DMS79 treated with DMSO at 0.1 percent for 48 hours (cell line): ENCODE data around the gene GABBR2.

Source experiments
- DNase-seq: peaks from one replicate; lab custom pipeline; 2025; lab: John Stamatoyannopoulos, UW

GABBR2 gene

DNA sequence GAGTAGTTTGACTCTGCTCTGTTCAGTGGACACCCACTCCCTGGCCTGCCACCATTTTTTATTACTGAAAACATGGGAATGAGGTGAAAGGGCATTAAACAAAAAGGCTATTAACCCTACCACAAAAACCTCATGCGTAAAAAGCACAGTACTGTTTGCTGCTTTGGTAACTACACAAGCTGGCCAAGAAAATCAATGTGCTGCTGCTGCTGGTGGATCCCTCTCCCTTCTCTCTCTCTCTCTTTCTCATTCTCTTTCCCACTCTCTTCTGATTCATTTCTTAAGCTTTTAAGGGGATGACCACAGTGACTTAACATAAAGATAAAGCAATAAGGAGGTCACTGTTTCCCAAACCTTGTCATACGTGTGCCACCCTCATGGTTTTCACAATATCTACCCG, 270.1 kb downstream of the GABBR2 start:
- no peak for DNase-seq

DNA sequence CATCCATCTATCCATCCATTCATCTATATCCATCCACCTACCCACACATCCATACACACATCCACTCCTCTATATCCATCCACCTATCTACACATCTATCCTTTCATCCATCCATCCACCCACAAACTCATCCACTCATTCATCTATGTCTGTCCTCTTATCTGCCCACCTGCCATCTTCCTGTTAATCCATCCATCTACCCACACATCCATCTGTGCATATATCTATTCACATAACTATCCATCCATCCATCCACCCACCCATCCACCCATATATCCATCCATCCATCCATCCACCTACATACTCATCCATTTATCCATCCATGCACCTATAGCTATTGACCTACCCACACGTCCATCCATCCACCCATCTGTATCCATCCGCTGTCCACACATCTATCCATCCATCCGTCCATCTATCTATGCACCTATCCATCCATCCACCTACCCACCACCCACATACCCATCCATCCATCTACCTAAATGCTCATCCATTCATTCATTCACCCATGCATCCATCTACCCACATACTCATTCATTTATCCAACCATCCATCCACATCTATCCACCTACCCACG, 271.2 kb downstream of the GABBR2 start:
- no peak for DNase-seq

DNA sequence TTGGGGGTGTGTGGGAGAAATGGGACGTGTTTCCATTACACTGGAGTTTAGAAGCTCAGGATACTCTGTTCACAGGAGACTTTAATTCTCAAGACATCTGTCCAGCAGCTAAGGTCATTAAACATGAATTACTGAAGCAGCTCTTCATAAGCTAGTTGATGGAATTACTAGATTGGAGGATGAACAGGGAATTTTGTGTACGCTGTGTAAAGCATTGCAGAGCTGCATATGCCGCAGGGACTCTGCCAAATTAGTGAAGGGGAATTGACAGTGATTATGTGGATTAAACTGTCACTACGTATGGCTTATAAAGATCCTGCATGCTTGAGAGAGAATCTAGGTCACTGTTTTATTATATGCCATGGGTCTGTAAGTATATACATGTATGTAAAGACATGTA, 275.8 kb downstream of the GABBR2 start:
- no peak for DNase-seq

DNA sequence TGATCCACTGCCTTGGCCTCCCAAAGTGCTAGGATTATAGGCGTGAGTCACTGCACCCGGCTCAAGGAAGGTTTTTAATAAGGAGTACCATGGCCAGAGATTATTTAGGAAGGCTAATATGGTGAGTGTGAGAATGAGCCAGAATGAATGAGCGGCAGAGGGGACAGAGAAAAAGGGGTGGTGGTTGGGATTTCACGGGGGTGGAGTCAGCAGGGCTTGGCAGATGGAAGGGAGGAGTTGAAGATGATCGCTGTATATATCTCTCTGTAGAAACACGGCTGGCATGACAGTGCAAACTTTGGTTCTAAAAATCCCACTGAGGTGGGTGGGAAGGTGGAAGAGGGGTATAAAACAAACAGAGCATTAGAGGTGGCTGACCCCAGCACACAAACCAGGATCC, 276.6 kb downstream of the GABBR2 start:
- no peak for DNase-seq

DNA sequence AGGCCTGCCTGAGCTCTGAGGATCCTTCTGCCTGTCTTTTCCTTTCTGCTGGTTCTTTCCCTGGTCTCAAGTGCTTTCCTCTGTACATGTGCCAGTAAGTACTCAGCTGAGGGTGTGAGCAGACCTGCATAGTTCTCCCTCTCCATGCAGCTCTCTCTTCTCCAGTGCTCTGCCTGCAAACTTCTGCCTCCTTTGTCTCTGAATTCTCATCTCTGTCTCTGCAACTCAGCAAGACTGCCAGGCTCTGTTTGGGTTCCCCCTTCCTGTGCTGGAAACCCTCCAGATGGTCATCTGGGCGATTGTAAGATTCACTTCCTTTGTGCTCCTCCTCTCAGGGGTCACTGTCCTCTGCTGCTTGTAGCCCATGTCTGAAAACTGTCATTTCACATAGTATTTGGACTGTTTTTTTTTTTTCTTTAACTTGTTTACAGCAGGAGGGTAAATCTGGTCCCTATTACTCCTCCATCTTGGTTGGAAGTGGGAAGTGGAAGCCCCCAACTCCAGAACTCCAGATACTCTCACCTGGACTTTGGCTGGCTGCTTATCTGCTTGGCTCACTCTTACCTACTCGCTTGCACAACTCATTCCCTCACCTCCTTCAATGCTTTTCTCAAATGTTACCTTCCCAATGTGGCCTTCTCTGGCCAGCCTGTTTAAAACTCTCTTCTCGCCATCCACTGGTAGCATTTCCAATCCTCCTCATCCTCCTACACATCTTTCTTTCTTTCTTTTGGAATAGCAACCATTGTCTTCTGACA, 278.0 kb downstream of the GABBR2 start:
- no peak for DNase-seq

DNA sequence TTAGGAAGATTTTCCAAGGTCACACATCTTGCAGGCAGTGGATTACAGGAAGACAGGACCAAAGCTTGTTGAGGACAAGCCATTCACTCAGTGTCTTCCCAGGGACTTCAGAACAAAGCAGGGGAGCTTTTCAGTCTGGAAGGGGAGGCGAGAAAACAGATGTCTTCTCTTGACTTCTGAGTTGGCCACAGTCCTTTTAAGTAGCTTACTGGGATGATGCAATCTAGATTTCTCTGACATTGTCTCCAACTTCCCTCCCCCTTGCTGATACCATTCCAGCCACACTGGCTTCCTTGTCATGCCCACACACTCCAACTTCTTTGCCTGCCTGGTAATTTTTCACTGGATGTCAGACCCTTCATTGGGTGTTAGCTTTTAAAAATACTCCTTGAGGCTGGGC, 279.1 kb downstream of the GABBR2 start:
- DNase-seq, result no peak

DNA sequence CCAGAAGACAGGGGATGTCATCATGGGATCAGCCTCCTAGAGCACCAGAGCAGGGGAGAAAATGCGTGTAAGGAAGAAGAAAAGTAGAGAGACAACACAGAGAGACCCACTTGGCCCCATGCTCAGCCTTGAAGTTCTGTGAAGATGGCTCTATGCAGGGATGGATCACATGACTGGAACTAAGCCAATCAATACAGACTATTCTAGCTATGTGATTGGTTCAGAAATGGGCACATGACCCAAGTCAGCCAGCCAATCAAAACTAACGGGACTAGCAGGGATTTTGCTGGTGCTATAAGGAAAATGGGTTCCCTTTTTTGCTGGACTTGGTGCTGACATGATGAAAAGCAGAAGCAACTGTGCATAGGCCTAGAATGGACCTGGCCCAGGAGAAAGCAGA, 280.3 kb downstream of the GABBR2 start:
- DNase-seq, result no peak

DNA sequence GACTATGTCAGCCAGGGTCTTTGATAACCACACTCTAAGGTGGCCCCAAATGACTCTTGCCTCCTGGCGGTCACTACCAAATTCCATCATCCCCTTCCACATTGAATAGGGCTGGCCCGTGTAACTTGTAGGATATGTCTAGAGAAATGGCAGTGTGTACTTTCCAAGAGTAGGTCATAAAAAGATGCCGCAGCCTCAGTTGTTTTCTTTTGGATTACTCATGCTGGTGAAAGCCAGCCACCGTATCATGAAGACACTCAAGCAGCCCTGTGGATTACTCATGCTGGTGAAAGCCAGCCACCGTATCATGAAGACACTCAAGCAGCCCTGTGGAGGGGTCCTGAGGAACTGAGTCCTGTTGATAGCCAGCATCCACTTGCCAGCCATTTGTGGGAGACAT, 281.2 kb downstream of the GABBR2 start:
- no peak for DNase-seq

DNA sequence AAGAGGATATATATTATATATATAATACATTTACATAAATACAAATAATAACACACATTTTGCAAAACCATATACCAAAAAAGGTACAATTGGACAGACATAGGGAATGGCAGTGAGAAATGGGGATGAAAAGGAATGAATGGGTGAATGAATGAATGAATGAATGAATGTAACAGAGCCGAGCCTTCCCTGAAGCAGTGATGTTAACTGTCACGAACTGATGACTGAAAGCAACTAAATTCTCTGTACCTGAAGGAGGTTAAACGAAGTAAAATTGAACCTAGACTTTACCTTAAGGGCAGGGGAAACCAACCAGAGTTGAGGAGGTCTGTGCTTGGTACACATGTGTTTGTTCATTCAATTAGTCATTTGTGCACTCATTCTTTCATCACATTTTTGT, 283.7 kb downstream of the GABBR2 start:
- no peak for DNase-seq

DNA sequence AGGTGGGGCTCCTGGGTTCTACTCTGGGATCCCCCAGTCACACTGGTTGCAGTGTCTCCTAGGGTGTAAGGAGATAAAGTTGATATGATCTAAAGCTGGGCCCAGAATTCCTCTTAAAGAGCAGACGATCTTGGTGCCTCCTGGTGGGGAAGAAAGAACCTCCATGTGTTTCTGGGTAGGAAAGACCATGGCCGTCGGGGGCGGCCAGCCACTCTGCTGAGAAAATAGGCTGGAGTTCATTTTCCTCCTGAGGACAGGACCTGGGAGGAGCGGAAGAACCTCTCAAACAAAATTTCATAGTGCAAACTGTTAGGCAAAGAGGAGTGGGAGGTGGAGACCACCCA, 289.5 kb downstream of the GABBR2 start:
- DNase-seq, result no peak

DNA sequence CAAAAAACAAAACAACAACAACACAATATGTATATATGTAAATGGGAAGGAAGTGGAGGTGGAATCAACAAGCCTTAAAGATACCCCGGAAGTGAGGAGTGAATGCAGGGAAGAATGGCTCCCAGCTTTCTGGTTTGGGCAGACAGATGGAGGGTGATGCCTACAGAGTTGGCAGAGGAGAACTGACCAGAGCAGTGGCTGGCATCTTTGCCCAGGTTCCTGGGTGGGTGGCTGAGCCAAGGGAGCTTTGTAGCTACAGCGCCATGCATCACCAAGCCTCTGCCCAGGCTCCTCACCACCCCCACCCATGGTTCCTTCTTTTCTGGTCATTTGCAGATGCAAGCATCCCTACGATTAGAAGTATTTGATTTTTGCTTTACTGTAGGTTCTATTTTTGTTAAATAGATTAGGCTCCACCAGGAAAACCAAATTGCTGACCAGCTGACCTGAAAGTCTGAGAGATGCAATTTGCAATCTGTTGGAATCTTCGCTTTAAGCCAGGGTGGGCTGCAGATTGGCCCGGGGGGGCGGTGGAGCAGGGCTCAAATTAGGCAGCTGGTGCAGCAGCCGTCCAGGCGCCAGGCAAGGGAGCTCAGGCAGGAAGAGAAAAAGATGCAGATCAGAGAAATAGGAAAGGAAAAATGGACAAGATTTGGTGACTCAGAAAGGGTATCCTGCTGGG, 290.0 kb downstream of the GABBR2 start:
- DNase-seq, result no peak

DNA sequence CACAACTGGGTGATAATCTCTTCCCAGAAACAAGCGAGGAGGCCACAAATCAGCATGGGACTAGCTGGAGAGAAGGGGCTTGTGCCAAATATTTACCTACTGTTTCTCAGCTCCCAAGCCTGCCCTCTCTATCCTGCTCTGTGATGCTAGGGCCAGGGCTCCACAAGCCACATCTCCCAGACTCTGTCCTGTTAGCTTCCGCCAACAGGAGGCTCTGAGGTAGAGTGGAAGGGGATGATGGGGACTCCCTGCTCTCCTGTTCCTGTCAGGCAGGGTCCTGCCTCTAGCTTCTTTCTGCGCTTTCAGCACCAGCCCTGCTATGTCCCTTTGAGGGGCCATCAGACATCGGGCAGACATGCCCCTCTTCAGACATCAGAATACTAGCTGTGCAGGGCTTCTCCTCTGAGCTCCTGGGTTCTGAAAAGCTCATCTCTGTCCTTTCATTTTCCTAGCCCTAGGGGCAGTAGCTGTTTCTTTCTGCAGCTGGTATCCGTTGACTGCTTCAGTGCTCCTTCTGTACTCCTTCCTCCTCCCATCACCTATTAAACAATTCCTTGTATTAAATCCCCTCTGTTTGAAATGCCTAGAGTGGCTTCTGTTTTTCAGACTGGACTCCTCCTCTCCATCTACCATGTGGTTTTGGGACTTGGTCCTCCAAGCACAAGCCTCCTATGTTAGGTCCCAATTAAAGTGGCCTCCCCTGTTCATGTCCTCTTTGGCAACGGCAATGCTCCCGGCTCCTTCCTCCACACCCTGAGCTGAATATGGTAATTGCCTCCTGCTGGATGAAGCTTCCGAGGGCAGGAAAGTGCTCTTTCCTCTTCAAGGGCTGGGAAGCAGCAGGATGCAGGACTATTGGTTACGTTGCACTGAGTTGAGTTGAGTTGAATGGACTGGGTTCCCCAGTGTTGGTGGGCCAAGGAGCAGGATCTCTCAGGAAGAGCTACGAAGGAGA, 292.2 kb downstream of the GABBR2 start:
- no peak for DNase-seq

DNA sequence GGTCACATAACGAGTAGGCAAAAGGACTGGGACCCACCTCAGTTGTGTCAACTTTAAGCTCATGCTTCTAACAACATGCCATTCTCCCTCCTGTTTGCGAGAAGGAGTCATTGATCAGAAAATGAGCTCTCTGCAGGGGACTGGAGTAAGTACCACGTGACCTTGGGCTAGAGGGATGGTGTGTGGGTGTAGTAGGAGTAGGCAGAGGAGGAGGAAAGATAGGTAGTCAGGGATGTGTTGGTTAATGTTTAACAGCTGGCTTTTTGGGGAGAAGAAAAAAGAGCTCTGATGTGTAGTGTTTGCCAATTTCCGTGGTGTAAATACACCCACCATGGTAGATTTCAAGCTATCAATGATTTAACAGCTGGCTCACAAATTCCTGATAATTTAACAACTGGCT, 293.0 kb downstream of the GABBR2 start:
- no peak for DNase-seq

DNA sequence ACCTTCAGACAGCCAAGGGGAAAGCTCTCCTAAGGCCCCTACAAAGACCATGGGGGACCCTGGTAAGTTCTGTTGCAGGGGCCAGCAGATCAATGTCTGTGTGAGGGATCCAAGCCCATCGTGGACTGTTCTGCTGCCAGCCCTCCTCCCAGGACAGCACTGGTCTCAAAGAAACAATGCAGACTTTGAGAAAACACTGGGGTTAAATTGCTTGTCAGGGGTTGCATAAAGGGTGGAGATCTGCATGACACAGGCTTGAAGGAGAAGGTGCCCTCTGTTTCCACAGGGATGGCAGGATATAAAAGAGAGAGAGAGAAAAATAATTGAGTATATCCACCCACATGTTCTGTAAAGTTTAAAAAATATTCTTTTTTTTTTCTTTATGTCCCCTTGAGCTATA, 295.7 kb downstream of the GABBR2 start:
- no peak for DNase-seq

DNA sequence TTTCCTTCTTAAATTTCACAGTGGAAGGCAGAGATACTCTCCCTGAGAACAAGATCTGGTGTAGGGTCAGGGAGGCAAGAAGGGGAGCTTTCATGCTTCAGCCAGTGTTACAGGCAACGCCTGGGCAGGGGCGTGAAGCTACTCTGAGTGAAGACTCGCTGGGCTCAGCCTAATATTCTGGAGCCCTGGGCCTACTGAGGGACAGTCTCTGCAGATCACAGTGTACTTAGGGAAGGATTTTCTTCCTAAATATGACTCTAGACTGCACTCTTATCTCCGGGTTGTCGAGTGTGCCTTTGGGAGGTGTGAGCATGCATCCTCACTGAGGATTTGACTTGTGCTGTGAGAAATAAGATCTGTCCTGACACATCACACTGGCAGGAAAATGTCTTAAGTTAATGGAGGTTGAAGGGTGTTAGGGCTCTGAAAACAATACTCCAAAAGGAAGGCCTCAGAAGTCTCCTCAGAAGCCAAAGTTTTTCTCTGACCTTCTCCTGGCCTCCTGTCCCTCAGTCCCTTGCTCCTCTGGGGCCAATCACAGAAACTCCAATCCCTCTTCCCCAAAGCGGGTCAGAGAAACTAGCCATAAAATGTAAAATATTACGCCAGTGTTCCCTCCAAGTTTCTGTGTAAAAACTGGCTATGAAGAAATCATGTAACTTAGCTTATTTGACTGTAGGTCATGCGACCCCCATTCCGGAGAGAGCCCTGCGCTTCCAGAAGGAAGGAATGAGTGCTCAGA, 296.5 kb downstream of the GABBR2 start:
- no peak for DNase-seq

DNA sequence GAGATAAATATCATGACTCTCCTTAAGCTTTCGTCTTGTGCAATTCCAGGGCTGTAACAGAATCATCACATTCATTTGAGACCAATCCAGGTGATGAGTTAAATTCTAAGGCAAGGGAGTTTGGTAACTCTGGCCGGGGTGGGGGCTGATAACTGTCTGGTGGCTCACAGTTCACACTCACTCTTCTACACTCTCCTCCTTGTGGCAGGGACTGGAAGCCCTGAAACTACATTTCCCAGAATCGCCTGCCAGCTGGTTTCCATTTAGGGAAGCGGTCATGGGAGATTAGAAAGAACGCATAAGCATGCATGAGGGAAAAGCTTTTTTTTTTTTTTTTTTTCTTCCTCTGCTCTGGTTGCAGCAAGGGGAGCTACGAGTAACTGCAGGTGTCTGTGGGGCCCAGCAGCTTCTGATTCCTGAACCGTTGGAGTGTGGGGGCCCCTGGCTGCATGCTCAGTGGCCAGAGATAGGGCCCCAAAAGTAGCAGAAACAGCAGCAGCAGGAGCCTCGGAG, 298.5 kb downstream of the GABBR2 start:
- no peak for DNase-seq

DNA sequence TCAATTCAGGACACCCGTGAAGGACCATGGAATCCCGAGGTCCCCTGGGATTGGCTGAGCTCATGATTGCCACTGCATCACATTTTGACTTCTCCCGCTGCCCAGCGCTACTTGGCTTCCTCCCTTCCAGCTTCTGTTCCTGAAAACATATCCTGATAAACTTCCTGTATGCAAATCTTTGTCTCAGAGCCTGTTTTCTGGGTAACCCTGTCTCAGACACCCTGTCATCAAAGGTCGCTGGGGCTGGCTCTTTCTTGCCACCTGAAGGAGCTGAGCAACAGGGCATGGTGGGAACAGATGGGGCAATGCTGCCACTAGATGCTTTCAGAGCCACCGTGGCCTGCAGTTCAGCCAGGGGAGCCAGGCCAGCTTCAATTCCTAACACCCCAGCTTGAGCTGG, 299.0 kb downstream of the GABBR2 start:
- no peak for DNase-seq

DNA sequence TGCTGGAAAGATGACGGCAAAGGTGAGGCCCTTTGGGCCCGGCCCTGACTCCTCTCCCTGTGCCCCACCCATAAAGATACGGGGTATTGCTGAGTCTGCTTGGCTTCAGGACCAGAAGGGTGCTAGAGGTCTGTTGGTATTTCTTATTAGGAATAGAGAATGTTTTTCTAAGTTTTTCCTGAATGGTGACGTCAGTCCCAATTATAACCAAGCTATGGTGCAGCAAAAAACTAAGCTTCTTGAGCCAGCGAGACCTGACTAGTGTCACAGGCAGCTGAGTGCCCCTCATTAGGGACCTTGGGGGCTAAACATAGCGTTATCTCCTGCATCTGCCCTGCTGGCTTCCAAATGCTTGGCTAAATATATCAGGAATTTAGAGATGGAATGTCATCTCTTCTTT, 302.3 kb downstream of the GABBR2 start:
- no peak for DNase-seq

DNA sequence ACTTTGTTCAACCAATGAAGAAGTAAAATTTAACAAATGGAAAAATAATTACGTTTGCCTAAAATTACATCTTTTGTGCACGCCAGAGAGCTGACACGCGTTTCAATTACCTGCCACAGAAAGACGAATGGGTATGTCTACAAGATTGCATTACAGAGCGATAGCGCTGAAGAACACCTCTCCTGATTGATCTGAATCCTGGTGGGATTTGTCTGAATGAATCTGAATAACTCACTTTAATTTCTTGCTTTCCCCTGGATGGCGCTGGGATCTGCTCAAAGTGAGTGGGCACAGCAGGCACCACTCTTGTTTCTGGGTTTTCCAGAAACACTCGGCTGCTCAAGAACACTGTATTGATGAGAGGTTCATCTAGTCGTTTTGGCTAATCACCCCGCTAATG, 304.5 kb downstream of the GABBR2 start:
- DNase-seq, result no peak

DNA sequence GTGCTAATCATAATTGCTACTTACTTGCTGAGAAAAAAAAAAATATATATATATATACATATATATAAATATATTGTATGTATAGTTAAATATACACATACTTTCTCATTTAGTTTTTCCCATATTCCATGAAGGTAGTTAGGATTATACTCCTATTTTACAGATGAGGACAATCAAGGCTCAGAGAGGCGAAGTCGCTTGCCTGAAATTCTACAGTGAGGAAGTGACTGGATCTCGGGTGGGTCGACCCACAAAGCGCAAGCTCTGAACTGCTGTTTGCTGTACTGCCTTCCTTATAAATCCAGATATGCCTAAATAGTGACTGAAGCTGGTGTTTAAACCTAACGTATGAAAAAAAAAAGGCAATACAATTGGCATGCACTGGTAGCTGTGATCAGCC, 305.0 kb downstream of the GABBR2 start:
- no peak for DNase-seq

DNA sequence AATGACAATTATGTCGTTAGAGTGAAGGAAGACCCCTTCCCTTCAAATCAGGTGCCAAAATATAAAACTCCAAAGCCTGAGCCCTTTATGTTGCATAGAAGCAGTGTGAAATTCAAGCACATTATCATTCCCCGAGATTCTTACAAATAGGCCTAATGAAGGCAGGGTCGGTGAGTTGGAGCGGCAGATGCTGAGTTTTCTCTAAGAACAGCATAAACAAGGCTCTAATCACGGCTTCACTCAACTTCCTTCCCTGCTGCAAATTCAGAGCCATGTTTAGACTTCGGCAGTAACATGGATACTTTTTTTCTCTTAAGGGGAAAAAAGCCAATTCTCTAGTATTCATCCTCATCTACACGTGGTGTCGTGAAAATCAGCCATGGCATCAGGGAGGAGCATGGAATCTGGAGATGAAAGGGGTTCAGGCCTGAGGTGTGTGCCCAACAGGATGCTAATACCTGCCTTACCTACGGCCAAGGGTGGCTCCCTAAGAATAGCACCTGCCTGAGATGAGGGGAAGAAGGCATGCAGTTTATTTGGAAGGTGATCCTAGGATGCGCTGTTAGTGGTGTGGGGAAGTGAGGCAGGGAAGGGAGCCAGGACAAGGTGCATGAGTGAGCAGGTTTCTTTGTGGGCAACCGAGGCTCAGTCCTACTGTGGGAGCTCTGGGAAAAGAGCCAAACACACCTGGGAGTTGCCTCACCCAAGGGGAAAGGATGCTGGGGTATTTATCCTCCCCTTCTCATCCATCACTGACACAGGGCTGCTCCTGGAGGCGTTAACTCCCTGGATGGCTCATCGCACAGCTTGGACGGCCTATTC, 306.5 kb downstream of the GABBR2 start:
- DNase-seq, result no peak
